ENCODE measurements around the gene ECT2.
A peak's percentile ranks its signal among the peaks of the same experiment; 100 is the strongest.

The ECT2 gene

GRCh38 chr3:172840463-172840862 is 89.9 kb downstream of the ECT2 start:
- TF ChIP-seq CTCF (IDR thresholded peaks at IDR 0.05; ENCODE audit: control insufficient read depth, extremely low read depth, insufficient read depth) = no peak
- DNase-seq (ENCODE audit: low read depth) = no peak

GRCh38 chr3:172840913-172841312 is 90.4 kb downstream of the ECT2 start:
- no peak overlapping the region for H3K4me3 ChIP-seq (ENCODE audit: low read depth, low read length)
- no peak for TF ChIP-seq CTCF (IDR thresholded peaks at IDR 0.05; ENCODE audit: control insufficient read depth, extremely low read depth, insufficient read depth)
- DNase-seq (ENCODE audit: low read depth) = no peak

More at GRCh38 chr3:172840463-172840862, 89.9 kb downstream of the ECT2 start:
- no peak overlapping the region for H3K4me3 ChIP-seq (ENCODE audit: low read depth, low read length)

- peak; percentile 6 for DNase-seq (ENCODE audit: low read depth)
- TF ChIP-seq CTCF (IDR thresholded peaks at IDR 0.05; ENCODE audit: control insufficient read depth, extremely low read depth, insufficient read depth) = no peak
- no peak overlapping the region for H3K4me3 ChIP-seq (ENCODE audit: low read depth, low read length)
Observed at GRCh38 chr3:172844428-172844827, 93.9 kb downstream of the ECT2 start.

- no peak for TF ChIP-seq CTCF (IDR thresholded peaks at IDR 0.05; ENCODE audit: control insufficient read depth, extremely low read depth, insufficient read depth)
- no peak overlapping the region for H3K4me3 ChIP-seq (ENCODE audit: low read depth, low read length)
- DNase-seq (ENCODE audit: low read depth) = no peak
Observed at GRCh38 chr3:172846103-172846561, 95.6 kb downstream of the ECT2 start.

- TF ChIP-seq CTCF (IDR thresholded peaks at IDR 0.05; ENCODE audit: control insufficient read depth, extremely low read depth, insufficient read depth) = no peak
- H3K4me3 ChIP-seq (ENCODE audit: low read depth, low read length) = no peak overlapping the region
- no peak for DNase-seq (ENCODE audit: low read depth)
Observed at GRCh38 chr3:172846706-172847105, 96.2 kb downstream of the ECT2 start.

GRCh38 chr3:172847292-172847691 is 96.8 kb downstream of the ECT2 start:
- no peak for TF ChIP-seq CTCF (IDR thresholded peaks at IDR 0.05; ENCODE audit: control insufficient read depth, extremely low read depth, insufficient read depth)
- DNase-seq (ENCODE audit: low read depth) = no peak
- H3K4me3 ChIP-seq (ENCODE audit: low read depth, low read length) = no peak overlapping the region

GRCh38 chr3:172848910-172849309 is 98.4 kb downstream of the ECT2 start:
- no peak overlapping the region for H3K4me3 ChIP-seq (ENCODE audit: low read depth, low read length)
- no peak for DNase-seq (ENCODE audit: low read depth)
- no peak for TF ChIP-seq CTCF (IDR thresholded peaks at IDR 0.05; ENCODE audit: control insufficient read depth, extremely low read depth, insufficient read depth)

Data from LNCaP clone FGC (cell line).